ENCODE measurements around the gene NRG2.

DNA sequence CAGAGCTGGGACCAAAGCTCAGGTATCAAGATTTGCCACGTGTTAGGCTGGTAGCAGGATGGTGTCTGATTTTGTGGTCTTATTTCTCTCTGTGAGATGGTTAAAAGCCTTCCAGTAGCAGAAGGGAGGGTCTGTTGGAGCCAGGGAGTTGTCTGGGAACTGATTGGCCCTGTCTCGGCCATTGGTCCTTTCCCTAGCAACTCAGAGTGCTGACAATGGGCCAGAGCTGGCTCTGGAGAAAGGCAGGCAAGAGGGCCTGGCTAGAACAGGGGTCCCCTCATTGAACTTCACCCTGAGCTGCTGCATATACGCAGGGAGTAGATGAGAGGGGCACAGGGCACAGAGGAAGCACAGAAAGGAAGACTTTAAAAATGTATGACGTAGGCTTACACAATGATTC lies 154.7 kb downstream of the NRG2 start:
- TF ChIP-seq, protein P1, sequence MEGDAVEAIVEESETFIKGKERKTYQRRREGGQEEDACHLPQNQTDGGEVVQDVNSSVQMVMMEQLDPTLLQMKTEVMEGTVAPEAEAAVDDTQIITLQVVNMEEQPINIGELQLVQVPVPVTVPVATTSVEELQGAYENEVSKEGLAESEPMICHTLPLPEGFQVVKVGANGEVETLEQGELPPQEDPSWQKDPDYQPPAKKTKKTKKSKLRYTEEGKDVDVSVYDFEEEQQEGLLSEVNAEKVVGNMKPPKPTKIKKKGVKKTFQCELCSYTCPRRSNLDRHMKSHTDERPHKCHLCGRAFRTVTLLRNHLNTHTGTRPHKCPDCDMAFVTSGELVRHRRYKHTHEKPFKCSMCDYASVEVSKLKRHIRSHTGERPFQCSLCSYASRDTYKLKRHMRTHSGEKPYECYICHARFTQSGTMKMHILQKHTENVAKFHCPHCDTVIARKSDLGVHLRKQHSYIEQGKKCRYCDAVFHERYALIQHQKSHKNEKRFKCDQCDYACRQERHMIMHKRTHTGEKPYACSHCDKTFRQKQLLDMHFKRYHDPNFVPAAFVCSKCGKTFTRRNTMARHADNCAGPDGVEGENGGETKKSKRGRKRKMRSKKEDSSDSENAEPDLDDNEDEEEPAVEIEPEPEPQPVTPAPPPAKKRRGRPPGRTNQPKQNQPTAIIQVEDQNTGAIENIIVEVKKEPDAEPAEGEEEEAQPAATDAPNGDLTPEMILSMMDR (IDR thresholded peaks at IDR 0.05; ENCODE audit: low read depth, low read length, poor library complexity, severe bottlenecking): no peak
- no peak for TF ChIP-seq EZH2phosphoT487 (IDR thresholded peaks at IDR 0.05; ENCODE audit: borderline replicate concordance, low read length)
